Rectal smooth muscle tissue (tissue), 1 donor: ENCODE data around the gene CYP11A1.
"Not testable (repeated sequence)": the region's sequence is repeated elsewhere in the genome, so short reads cannot be mapped to it uniquely, and the experiment has no call there.

Experiments used
- H3K27ac ChIP-seq: one replicate; pipeline ENCODE4 v1.7.0; 2013; ENCODE audit warnings: low read depth, low read length, inconsistent platforms
- H3K27me3 ChIP-seq: one replicate; pipeline ENCODE4 v1.7.0; 2013; ENCODE audit warnings: low read length; ENCODE audit not compliant: control insufficient read depth, insufficient read depth
- H3K36me3 ChIP-seq: one replicate; pipeline ENCODE4 v1.7.0; 2013; ENCODE audit warnings: low read length; ENCODE audit not compliant: control insufficient read depth, insufficient read depth
- H3K4me1 ChIP-seq: one replicate; pipeline ENCODE4 v1.7.0; 2013; ENCODE audit warnings: low read length; ENCODE audit not compliant: control insufficient read depth, insufficient read depth
- H3K4me3 ChIP-seq: one replicate; pipeline ENCODE4 v1.7.0; 2013; ENCODE audit warnings: low read length
- H3K9ac ChIP-seq: one replicate; pipeline ENCODE4 v1.7.0; 2013; ENCODE audit warnings: low read length

CYP11A1 gene

DNA sequence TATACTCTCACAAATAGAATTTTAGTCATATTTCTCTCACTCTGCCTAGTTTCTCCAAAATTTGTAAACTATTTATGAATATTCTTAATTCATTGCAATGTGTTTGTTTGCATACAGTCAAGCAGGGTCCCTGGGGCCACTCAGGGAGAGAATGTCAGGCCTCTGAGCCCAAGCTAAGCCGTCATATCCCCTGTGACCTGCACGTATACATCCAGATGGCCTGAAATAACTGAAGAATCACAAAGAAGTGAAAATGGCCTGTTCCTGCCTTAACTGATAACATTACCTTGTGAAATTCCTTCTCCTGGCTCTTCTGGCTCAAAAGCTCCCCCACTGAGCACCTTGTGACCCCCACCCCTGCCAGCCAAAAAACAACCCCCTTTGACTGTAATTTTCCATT, 13.5 kb downstream of the CYP11A1 start:
- not testable (repeated sequence) for H3K4me3 ChIP-seq, H3K9ac ChIP-seq, H3K4me1 ChIP-seq, H3K27me3 ChIP-seq, H3K36me3 ChIP-seq, H3K27ac ChIP-seq

DNA sequence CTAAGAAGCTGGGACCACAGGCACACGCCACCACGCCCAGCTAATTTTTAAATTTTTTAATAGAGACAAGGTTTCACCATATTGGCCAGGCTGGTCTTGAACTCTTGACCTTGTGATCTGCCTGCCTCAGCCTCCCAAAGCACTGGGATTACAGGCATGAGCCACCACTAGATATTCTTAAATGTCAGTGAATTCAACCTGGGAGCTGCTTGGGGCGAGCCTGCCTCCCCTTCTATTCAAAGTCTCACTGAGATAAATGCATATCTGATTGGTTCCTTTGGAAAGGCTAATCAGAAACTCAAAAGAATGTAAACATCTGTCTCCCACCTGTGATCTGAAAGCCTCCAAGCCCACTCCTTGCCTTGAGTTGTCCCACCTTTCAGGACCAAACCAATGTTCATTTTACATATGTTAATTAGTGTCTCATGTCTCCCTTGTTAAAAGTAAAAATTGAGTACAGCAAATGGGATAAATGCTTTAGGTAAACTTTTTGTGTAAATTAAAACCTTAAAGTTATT, 15.0 kb downstream of the CYP11A1 start:
- no peaks in the 10 kb centered on the region for H3K27me3 ChIP-seq
- H3K4me3 ChIP-seq, result no peak overlapping the region
- H3K27ac ChIP-seq, result no peak overlapping the region
- H3K9ac ChIP-seq, result no peak overlapping the region
- no peaks in the 10 kb centered on the region for H3K4me1 ChIP-seq
- no peaks in the 10 kb centered on the region for H3K36me3 ChIP-seq

DNA sequence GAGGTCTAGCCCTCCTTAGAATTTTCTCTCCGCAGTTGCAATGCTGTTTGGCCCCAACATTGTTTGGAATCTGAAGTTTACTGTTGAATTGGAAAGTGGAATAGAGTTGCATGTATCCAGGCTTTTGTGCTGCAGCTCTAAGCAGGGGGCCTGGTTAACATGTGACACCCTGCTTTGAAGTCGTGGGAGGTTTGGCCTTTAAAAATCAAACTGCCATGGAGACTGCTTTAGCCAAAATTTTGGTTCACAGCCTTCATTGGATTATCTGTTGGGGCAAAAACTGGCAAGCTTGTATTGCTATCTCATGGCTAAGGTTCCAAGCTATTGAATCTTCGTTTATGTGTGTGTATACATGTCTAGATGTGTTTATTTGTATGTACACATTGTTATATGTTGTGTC, 15.8 kb downstream of the CYP11A1 start:
- Histone ChIP-seq H3K36me3 (no peaks in the 10 kb centered on the region), H3K27ac (no peak overlapping the region), H3K4me1 (no peaks in the 10 kb centered on the region), H3K27me3 (no peaks in the 10 kb centered on the region), H3K4me3 (no peak overlapping the region), H3K9ac (no peak overlapping the region)

DNA sequence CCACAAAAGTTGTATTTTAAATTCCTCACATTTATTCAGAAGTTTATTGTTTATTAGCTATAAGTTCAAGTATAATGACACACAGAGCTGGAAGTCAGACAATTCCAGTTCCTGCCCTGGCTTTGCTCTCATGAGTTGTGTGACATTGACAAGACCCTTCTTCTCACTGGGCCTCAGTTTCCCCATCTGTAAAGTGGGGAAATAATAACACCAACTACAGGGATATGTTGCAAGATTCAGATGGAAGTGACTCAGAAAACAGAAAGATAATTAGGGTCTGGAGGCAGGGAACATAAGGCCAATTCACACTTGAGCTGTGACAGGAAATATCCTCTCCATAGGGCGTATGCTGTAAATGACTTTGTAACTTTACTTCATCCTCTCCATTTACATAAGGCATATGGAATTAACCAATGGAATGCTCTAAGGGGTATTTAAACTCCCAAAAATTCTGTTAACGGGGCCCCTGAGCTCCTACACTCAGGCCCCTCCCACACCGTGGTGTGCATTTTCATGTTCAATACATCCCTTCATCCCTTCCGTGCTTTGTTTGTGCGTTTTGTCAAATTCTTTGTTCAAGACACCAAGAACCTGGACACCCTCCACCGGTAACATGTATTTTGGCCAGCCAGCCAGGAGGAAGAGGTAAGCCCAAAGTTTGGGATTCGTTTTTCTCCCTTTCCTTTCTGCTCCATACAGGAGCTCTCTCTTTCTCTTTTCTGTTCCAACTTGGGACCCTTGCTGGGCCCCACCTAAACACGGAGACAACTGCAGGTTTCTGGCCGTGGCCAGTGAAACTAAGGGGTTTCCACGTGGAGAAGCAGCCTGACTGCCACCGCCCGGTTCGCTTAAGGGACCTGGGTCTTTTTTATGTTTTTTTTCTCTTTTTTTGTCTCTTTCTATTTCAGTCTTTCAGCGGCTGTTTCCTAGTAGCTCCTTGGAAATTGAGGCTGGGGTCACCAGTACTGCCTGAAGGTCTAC, 16.9 kb downstream of the CYP11A1 start:
- no peaks in the 10 kb centered on the region for H3K36me3 ChIP-seq
- no peak overlapping the region for H3K4me3 ChIP-seq
- no peaks in the 10 kb centered on the region for H3K4me1 ChIP-seq
- no peak overlapping the region for H3K27ac ChIP-seq
- H3K27me3 ChIP-seq, result no peaks in the 10 kb centered on the region
- no peak overlapping the region for H3K9ac ChIP-seq

GRCh38 chr15:74349241-74349778, 18.1 kb downstream of the CYP11A1 start:
- Histone ChIP-seq H3K27me3 (no peaks in the 10 kb centered on the region), H3K4me1 (no peaks in the 10 kb centered on the region), H3K36me3 (no peaks in the 10 kb centered on the region), H3K27ac (no peak overlapping the region), H3K4me3 (no peak overlapping the region), H3K9ac (no peak overlapping the region)

DNA sequence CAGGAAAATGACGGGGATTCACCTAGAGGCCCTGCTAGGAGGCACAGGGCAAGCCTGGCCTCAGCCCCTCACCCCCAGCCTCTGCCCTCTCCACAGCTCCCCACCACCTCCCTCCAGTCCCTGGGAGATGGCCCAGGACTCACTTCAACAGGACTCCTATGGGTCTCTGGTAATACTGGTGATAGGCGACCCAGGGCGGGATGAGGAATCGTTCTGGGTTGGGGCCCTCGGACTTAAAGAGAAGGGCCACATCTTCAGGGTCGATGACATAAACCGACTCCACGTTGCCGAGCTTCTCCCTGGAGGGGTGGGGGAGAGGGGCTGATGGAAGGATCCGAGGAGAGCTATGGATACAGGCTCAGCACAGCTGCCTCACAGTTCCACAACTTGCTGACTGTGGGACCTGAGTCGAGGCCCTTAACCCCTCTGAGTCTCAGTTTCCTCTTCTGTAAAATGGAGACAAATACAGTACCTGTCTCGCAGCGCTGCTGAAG, 19.6 kb downstream of the CYP11A1 start:
- no peaks in the 10 kb centered on the region for H3K36me3 ChIP-seq
- no peaks in the 10 kb centered on the region for H3K27me3 ChIP-seq
- no peak overlapping the region for H3K27ac ChIP-seq
- H3K4me1 ChIP-seq, result no peaks in the 10 kb centered on the region
- no peak overlapping the region for H3K9ac ChIP-seq
- no peak overlapping the region for H3K4me3 ChIP-seq

- no peaks in the 10 kb centered on the region for H3K36me3 ChIP-seq
- H3K4me1 ChIP-seq, result no peaks in the 10 kb centered on the region
- H3K4me3 ChIP-seq, result no peak overlapping the region
- no peak overlapping the region for H3K9ac ChIP-seq
- H3K27me3 ChIP-seq, result no peaks in the 10 kb centered on the region
- no peak overlapping the region for H3K27ac ChIP-seq
Measured at GRCh38 chr15:74345051-74345450, 22.4 kb downstream of the CYP11A1 start.

- H3K27ac ChIP-seq, result no peak overlapping the region
- H3K9ac ChIP-seq, result no peak overlapping the region
- no peaks in the 10 kb centered on the region for H3K36me3 ChIP-seq
- H3K27me3 ChIP-seq, result no peaks in the 10 kb centered on the region
- H3K4me1 ChIP-seq, result no peaks in the 10 kb centered on the region
- no peak overlapping the region for H3K4me3 ChIP-seq
Measured at GRCh38 chr15:74343797-74344127, 23.7 kb downstream of the CYP11A1 start.

- Histone ChIP-seq H3K4me1 (no peaks in the 10 kb centered on the region), H3K9ac (no peak overlapping the region), H3K27ac (no peak overlapping the region), H3K27me3 (no peaks in the 10 kb centered on the region), H3K4me3 (no peak overlapping the region), H3K36me3 (no peaks in the 10 kb centered on the region)
Measured at GRCh38 chr15:74343127-74343796, 24.2 kb downstream of the CYP11A1 start.

DNA sequence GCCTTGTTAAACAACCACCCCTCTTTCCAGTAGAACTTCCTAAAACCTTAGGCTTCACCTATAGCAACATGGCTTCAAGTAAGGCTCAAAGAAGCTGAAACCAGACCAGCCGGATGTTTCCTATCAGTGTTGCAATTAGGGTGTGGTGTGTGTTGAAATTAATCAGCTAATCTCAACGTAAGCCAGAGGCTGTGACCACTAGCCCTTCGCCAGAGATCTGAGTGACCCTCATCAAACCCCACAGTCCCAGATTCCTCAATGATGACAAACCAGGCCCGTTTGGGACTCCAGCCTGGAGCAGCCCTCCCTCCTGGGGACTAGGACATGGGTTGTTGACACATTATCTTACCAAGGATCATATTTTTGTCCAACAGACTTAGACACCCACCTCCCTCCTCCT, 27.3 kb downstream of the CYP11A1 start:
- Histone ChIP-seq H3K9ac (no peak overlapping the region), H3K27me3 (no peaks in the 10 kb centered on the region), H3K4me3 (no peak overlapping the region), H3K27ac (no peak overlapping the region), H3K36me3 (no peaks in the 10 kb centered on the region), H3K4me1 (no peaks in the 10 kb centered on the region)

DNA sequence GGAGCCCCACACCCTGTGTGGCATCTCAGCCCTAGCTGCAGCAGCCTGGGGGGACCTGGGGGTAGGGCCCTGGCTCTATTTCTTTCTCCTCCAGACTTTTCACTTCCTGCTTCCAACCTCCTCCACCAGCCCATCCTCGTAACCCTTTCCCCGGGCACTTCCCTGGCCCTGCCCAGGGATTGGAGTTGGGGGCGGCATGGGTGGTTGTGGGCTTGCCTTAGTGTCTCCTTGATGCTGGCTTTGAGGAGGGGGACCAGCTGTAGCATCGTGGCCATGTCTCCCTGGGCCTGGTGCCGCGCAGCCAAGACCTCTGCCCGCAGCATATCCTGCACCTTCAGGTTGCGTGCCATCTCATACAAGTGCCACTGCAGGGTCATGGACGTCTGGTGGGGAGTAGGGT, 28.1 kb downstream of the CYP11A1 start:
- H3K4me1 ChIP-seq, result no peaks in the 10 kb centered on the region
- no peaks in the 10 kb centered on the region for H3K27me3 ChIP-seq
- H3K27ac ChIP-seq, result no peak overlapping the region
- H3K36me3 ChIP-seq, result no peaks in the 10 kb centered on the region
- no peak overlapping the region for H3K4me3 ChIP-seq
- H3K9ac ChIP-seq, result no peak overlapping the region

GRCh38 chr15:74338676-74339075, 28.8 kb downstream of the CYP11A1 start:
- no peak overlapping the region for H3K9ac ChIP-seq
- no peaks in the 10 kb centered on the region for H3K4me1 ChIP-seq
- H3K36me3 ChIP-seq, result no peaks in the 10 kb centered on the region
- H3K27ac ChIP-seq, result no peak overlapping the region
- H3K27me3 ChIP-seq, result no peaks in the 10 kb centered on the region
- no peak overlapping the region for H3K4me3 ChIP-seq
